DOHH2 (cell line): ENCODE data around the gene MB21D2.

ENCODE experiments used
- EZH2phosphoT487 ChIP-seq: fragments of 200-600 bp; sonication (generic); IDR thresholded peaks from 2 replicates; pipeline ENCODE4 v1.6.1; 2017; ENCODE audit warnings: borderline replicate concordance, mild to moderate bottlenecking, antibody characterized with exemption, low read length, moderate library complexity, mixed read lengths
- TF ChIP-seq, protein P1 (sequence below): fragments of 200-600 bp; sonication (generic); IDR thresholded peaks from one replicate; pipeline ENCODE4 v1.5.1; 2014; ENCODE audit warnings: antibody characterized with exemption, mild to moderate bottlenecking, low read depth, low read length; ENCODE audit not compliant: poor library complexity, severe bottlenecking

DNA sequence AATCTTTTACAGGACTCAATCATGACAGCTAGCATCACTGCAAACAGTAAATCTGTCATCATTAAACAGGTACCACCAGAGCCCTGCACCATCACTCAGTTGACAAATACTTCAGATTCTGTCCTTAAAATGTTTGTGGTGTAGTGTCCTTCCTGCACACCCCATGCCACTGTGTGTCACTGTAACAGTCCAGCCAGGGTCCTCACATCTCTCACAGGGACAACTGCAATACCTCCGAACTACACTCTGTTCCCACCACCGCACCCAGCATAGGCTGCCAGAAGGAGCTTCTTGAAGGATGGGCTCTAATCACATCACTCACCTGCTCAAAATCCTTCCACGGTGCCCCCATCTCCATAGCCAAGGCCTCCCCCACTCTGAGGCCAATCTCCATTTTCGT lies 100.2 kb downstream of the MB21D2 start:
- TF ChIP-seq, protein P1, sequence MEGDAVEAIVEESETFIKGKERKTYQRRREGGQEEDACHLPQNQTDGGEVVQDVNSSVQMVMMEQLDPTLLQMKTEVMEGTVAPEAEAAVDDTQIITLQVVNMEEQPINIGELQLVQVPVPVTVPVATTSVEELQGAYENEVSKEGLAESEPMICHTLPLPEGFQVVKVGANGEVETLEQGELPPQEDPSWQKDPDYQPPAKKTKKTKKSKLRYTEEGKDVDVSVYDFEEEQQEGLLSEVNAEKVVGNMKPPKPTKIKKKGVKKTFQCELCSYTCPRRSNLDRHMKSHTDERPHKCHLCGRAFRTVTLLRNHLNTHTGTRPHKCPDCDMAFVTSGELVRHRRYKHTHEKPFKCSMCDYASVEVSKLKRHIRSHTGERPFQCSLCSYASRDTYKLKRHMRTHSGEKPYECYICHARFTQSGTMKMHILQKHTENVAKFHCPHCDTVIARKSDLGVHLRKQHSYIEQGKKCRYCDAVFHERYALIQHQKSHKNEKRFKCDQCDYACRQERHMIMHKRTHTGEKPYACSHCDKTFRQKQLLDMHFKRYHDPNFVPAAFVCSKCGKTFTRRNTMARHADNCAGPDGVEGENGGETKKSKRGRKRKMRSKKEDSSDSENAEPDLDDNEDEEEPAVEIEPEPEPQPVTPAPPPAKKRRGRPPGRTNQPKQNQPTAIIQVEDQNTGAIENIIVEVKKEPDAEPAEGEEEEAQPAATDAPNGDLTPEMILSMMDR: no peak
- TF ChIP-seq EZH2phosphoT487: no peak
